NCI-H82 (cell line): ENCODE measurements around the gene ABI2.

Source experiments
- DNase-seq: peaks from one replicate; lab custom pipeline; 2025; lab: John Stamatoyannopoulos, UW

ABI2 gene

GRCh38 chr2:203480623-203481022 lies 152.4 kb downstream of the ABI2 start:
- no peak for DNase-seq

- DNase-seq: peak; percentile 59
Observed at GRCh38 chr2:203484266-203485112, 156.3 kb downstream of the ABI2 start.

GRCh38 chr2:203489531-203489930 lies 161.3 kb downstream of the ABI2 start:
- DNase-seq: peak; percentile 77

- no peak for DNase-seq
Observed at GRCh38 chr2:203490391-203490790, 162.2 kb downstream of the ABI2 start.

GRCh38 chr2:203492965-203493364 lies 164.8 kb downstream of the ABI2 start:
- DNase-seq: no peak
